ENCODE measurements around the gene NAV2. TPM values are rescaled to one million over a fixed set of nuclear protein-coding genes. Genes with fewer than 3 reads are reported as not detected.

NAV2 gene
- total and polyA plus RNA-seq, 2 experiments from 2014 or later: 26.0 to 45.0 TPM

- no peak for TF ChIP-seq ETS1 (IDR thresholded peaks at IDR 0.05)
- TF ChIP-seq NANOG (IDR thresholded peaks at IDR 0.05; ENCODE audit: borderline replicate concordance): no peak
- TF ChIP-seq CREB1 (CRISPR knock-in tag; IDR thresholded peaks at IDR 0.05; ENCODE audit: low read depth): no peak
Observed at GRCh38 chr11:19954899-19955298, 242.3 kb downstream of the NAV2 start (continued).

GRCh38 chr11:19955660-19956059, 243.0 kb downstream of the NAV2 start:
- no peak for ATAC-seq
- no peak overlapping the region for H3K4me2 ChIP-seq
- Mint-ChIP-seq H3K4me1 (peaks cover 60% of the 10 kb centered on the region), H3K27me3 (ENCODE audit: insufficient read depth, low read depth, poor library complexity) (peaks cover 6% of the 10 kb centered on the region), H3K27ac (no peak overlapping the region), H3K4me3 (no peak overlapping the region), H3K36me3 (ENCODE audit: low read depth) (peaks cover 23% of the 10 kb centered on the region), H3K9me3 (no peaks in the 10 kb centered on the region)
- no peaks in the 10 kb centered on the region for H3K27me3 ChIP-seq (ENCODE audit: insufficient read depth)
- H3K9me2 ChIP-seq (ENCODE audit: insufficient read depth): no peaks in the 10 kb centered on the region
- no peak overlapping the region for H3K4me3 ChIP-seq
- H3K36me3 ChIP-seq (ENCODE audit: insufficient read depth): no peaks in the 10 kb centered on the region
- peaks cover 13% of the 10 kb centered on the region; the same call in 1 of the 2 replicates for H3K79me2 ChIP-seq (replicated peaks; ENCODE audit: insufficient read depth)
- H2AFZ ChIP-seq: no peak overlapping the region
- H3F3A ChIP-seq (replicated peaks; ENCODE audit: low read depth): 0 out of 2 replicates have a peak, but pooled peaks cover 3% of the 10 kb centered on the region
- H3K27ac ChIP-seq (ENCODE audit: low read depth): no peak overlapping the region
- H4K20me1 ChIP-seq (replicated peaks; ENCODE audit: insufficient read depth): 0 out of 2 replicates have a peak, but pooled peaks cover under 1% of the 10 kb centered on the region
- peaks cover 35% of the 10 kb centered on the region for H3K4me1 ChIP-seq (ENCODE audit: insufficient read depth)
- DNase-seq (ENCODE audit: low spot score): no peak
- TF ChIP-seq, protein P1, sequence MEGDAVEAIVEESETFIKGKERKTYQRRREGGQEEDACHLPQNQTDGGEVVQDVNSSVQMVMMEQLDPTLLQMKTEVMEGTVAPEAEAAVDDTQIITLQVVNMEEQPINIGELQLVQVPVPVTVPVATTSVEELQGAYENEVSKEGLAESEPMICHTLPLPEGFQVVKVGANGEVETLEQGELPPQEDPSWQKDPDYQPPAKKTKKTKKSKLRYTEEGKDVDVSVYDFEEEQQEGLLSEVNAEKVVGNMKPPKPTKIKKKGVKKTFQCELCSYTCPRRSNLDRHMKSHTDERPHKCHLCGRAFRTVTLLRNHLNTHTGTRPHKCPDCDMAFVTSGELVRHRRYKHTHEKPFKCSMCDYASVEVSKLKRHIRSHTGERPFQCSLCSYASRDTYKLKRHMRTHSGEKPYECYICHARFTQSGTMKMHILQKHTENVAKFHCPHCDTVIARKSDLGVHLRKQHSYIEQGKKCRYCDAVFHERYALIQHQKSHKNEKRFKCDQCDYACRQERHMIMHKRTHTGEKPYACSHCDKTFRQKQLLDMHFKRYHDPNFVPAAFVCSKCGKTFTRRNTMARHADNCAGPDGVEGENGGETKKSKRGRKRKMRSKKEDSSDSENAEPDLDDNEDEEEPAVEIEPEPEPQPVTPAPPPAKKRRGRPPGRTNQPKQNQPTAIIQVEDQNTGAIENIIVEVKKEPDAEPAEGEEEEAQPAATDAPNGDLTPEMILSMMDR (conservative IDR thresholded peaks at IDR 0.05; ENCODE audit: low read depth in 2 of 2): no peak
- TF ChIP-seq ETS1 (IDR thresholded peaks at IDR 0.05) (no peak), STAT1 (IDR thresholded peaks at IDR 0.05; ENCODE audit: unreplicated experiment) (no peak), POLR2AphosphoS5 (IDR thresholded peaks at IDR 0.05; ENCODE audit: low read depth) (no peak), EZH2 (IDR thresholded peaks at IDR 0.05; ENCODE audit: low read depth, unreplicated experiment) (no peak), EZH2phosphoT487 (IDR thresholded peaks at IDR 0.05; ENCODE audit: unreplicated experiment) (no peak), ZNF331 (CRISPR knock-in tag; IDR thresholded peaks at IDR 0.05; ENCODE audit: low read depth) (no peak)

DNA sequence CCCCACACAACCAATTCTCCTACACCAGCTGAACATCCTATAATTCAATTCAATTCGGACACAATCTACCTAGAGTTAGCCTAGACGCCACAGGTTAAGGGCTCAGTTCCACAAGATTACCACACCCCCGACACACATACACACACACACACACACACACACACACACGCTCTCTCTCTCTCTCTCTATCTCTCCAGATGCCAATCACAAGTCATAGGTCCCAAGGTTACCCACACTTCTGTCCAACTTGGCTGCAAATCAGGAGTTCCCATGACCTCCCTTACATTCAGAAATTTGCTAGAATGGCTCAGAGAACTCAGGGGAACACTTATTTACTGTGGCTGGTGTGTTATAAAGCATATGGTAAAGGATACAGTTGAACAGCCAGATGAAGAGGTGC, 243.6 kb downstream of the NAV2 start:
- H3K27me3 Mint-ChIP-seq (ENCODE audit: insufficient read depth, low read depth, poor library complexity): peaks cover 6% of the 10 kb centered on the region
- Histone ChIP-seq H4K20me1 (replicated peaks; ENCODE audit: insufficient read depth) (no peaks in the 10 kb centered on the region), H3K27ac (ENCODE audit: low read depth) (no peak overlapping the region), H3K4me2 (peak overlapping the region; percentile 30; the same call in 1 of the 2 replicates), H3F3A (replicated peaks; ENCODE audit: low read depth) (no peaks in the 10 kb centered on the region), H3K27me3 (ENCODE audit: insufficient read depth) (no peaks in the 10 kb centered on the region), H3K4me3 (no peak overlapping the region), H2AFZ (no peak overlapping the region), H3K9me2 (ENCODE audit: insufficient read depth) (no peaks in the 10 kb centered on the region), H3K79me2 (replicated peaks; ENCODE audit: insufficient read depth) (peaks cover 13% of the 10 kb centered on the region; the same call in 1 of the 2 replicates), H3K36me3 (ENCODE audit: insufficient read depth) (no peaks in the 10 kb centered on the region), H3K4me1 (ENCODE audit: insufficient read depth) (peaks cover 35% of the 10 kb centered on the region)
- H3K27ac Mint-ChIP-seq: no peak overlapping the region
- peaks cover 55% of the 10 kb centered on the region for H3K4me1 Mint-ChIP-seq
- peaks cover 23% of the 10 kb centered on the region for H3K36me3 Mint-ChIP-seq (ENCODE audit: low read depth)
- TF ChIP-seq, protein P1 (conservative IDR thresholded peaks at IDR 0.05; ENCODE audit: low read depth in 2 of 2): no peak
- no peak for TF ChIP-seq EZH2 (IDR thresholded peaks at IDR 0.05; ENCODE audit: low read depth, unreplicated experiment)
- DNase-seq (ENCODE audit: low spot score) (no peak), ATAC-seq (no peak)
- H3K9me3 Mint-ChIP-seq: no peaks in the 10 kb centered on the region
- H3K4me3 Mint-ChIP-seq: no peak overlapping the region

Measured in GM23338 (cell line).